ENCODE results near the gene HSBP1L1. TPM values are rescaled to one million over a fixed set of nuclear protein-coding genes. Genes with fewer than 3 reads are reported as not detected.

The HSBP1L1 gene
- total RNA-seq, 3 donors from 2014 or later: 24.6 to 42.1 (median 38.3) TPM

DNA sequence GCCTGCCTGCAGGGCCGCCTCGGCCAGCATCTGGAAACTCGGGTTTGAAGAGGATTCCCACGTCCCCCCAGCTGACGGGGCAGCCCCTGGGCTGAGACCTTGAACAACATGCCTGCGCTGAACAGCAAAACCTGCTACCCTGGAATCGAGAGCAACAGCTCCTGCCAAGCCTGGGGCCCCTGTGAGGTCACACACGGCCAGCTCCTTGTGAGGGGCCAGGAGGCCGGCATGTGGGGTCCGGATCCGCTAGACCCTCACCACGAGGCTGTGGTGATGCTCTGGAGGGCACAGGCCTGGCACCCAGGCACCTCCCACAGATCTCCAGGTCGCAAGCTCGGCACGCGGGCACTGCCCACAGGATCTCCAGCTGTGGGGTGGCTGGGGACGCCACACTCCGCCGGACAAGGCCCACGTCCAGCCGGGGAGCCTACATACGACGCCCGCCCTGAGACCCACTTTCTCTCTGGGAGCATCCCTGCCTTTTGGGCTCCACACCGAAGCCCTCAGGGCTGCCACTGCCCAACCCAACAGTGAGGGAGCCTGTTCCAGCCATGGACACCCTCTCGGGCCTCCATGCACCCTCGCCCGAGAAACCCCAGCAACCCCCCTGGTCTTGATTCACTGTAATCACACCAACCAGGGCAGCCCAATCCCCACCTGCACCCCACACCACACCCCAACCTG is 47.1 kb upstream of the HSBP1L1 start:
- intact Hi-C loops (cut with DNase I; ENCODE audit: low total_unique reads): no loop called here
- no peak overlapping the region for H3K27ac ChIP-seq
- H3K36me3 ChIP-seq: peaks cover 7% of the 10 kb centered on the region
- H3K4me3 ChIP-seq: no peak overlapping the region
- DNase-seq (ENCODE audit: low spot score in 2 of 2): peak in 1 of 2 donors; percentile 39
- H3K27me3 ChIP-seq: no peaks in the 10 kb centered on the region
- H3K4me1 ChIP-seq: no peaks in the 10 kb centered on the region
- TF ChIP-seq POLR2AphosphoS5 (IDR thresholded peaks at IDR 0.05): no peak
- TF ChIP-seq, protein P1, sequence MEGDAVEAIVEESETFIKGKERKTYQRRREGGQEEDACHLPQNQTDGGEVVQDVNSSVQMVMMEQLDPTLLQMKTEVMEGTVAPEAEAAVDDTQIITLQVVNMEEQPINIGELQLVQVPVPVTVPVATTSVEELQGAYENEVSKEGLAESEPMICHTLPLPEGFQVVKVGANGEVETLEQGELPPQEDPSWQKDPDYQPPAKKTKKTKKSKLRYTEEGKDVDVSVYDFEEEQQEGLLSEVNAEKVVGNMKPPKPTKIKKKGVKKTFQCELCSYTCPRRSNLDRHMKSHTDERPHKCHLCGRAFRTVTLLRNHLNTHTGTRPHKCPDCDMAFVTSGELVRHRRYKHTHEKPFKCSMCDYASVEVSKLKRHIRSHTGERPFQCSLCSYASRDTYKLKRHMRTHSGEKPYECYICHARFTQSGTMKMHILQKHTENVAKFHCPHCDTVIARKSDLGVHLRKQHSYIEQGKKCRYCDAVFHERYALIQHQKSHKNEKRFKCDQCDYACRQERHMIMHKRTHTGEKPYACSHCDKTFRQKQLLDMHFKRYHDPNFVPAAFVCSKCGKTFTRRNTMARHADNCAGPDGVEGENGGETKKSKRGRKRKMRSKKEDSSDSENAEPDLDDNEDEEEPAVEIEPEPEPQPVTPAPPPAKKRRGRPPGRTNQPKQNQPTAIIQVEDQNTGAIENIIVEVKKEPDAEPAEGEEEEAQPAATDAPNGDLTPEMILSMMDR (IDR thresholded peaks at IDR 0.05): no peak
- no peak for TF ChIP-seq POLR2A (IDR thresholded peaks at IDR 0.05)
- H3K9me3 ChIP-seq: no peaks in the 10 kb centered on the region

DNA sequence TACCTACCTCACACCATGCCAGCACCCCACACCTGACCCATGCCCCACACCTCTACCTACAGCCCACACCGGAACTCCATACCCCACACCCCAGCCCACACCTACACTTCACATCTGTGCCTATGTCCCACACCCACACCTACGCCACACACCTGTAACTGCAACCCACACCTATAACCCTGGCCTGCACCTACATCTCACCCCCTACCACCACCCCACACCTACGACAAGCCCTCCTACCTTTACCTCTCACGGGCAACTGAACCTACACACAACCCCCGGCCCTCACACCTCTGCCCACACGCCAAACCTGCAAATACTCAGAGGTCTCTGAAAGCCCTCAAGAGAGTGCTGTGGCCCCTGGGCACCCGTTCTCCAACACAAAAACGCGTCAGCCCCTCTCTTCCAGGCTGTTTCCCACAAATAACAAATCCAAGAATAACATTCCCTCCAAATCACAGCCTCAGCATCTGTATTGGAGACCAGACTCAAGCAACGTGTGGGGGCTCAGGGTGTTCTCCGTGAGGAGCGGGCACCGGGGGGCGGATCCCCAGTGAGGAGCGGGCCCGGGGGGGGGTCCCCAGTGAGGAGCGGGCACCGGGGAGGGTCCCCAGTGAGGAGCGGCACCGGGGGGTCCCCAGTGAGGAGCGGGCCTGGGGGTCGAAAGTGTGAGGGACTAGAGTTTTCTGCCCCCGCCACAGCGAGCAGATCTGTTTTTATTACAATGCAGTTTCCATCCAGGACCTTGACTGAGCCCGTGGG is 46.4 kb upstream of the HSBP1L1 start:
- intact Hi-C loops (cut with DNase I; ENCODE audit: low total_unique reads): no loop called here
- H3K36me3 ChIP-seq: peaks cover 7% of the 10 kb centered on the region
- DNase-seq (ENCODE audit: low spot score in 2 of 2): peak; percentile 14 to 20
- H3K4me3 ChIP-seq: no peak overlapping the region
- H3K9me3 ChIP-seq: no peaks in the 10 kb centered on the region
- no peaks in the 10 kb centered on the region for H3K27me3 ChIP-seq
- TF ChIP-seq, protein P1 (IDR thresholded peaks at IDR 0.05): no peak
- TF ChIP-seq POLR2AphosphoS5 (IDR thresholded peaks at IDR 0.05): no peak
- no peak for TF ChIP-seq POLR2A (IDR thresholded peaks at IDR 0.05)
- H3K4me1 ChIP-seq: no peaks in the 10 kb centered on the region
- no peak overlapping the region for H3K27ac ChIP-seq

DNA sequence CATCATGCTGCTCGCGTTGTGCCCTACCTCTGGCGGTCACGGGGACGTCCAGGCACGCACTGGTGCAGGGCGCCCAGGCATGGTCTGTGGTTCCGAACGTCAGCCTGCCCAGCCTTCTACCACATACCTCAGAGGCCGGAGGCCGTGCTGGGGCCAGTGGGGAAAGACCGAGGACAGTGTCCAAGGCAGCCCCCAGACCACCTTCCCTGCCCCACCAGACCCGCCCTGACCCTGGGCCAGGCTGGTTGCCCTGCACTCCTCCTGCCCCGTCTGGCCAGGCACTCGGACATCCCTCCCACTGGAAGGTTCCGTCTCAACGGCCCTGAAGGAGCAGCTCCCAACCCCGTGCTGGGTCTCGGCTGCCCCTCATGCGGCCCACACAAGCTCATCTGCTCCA is 45.8 kb upstream of the HSBP1L1 start:
- H3K36me3 ChIP-seq: peaks cover 7% of the 10 kb centered on the region
- no peaks in the 10 kb centered on the region for H3K9me3 ChIP-seq
- peak in 1 of 2 donors; percentile 14 for DNase-seq (ENCODE audit: low spot score in 2 of 2)
- intact Hi-C loops (cut with DNase I; ENCODE audit: low total_unique reads): no loop called here
- no peak overlapping the region for H3K27ac ChIP-seq
- H3K4me1 ChIP-seq: no peaks in the 10 kb centered on the region
- no peaks in the 10 kb centered on the region for H3K27me3 ChIP-seq
- no peak overlapping the region for H3K4me3 ChIP-seq
- TF ChIP-seq POLR2A (IDR thresholded peaks at IDR 0.05): no peak
- TF ChIP-seq, protein P1 (IDR thresholded peaks at IDR 0.05): no peak
- no peak for TF ChIP-seq POLR2AphosphoS5 (IDR thresholded peaks at IDR 0.05)

DNA sequence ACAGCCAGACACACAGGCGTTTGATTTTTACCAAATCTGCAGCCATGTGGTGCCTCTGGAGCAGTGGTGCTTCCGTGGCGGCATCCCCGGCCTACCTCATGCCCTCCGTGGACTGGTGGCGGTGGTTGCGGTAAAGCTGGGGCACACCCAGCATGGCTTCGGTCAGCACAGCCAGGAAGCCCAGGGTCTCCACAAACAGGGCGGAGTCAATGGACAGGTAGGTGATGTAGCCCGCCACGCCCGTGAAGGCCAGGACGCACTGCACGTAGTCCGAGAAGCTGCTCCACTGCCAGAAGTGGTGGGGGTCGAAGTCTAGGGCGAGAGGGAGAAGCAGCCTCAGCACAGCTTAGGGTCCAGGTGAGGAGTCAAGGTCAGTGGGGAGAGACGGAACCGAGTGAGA is 45.4 kb upstream of the HSBP1L1 start:
- Histone ChIP-seq H3K4me3 (no peak overlapping the region), H3K27me3 (no peaks in the 10 kb centered on the region), H3K27ac (no peak overlapping the region), H3K9me3 (no peaks in the 10 kb centered on the region), H3K36me3 (peaks cover 7% of the 10 kb centered on the region), H3K4me1 (no peaks in the 10 kb centered on the region)
- intact Hi-C loops (cut with DNase I; ENCODE audit: low total_unique reads): no loop called here
- TF ChIP-seq POLR2A (IDR thresholded peaks at IDR 0.05) (no peak), POLR2AphosphoS5 (IDR thresholded peaks at IDR 0.05) (no peak)
- TF ChIP-seq, protein P1 (IDR thresholded peaks at IDR 0.05): no peak
- DNase-seq (ENCODE audit: low spot score in 2 of 2): peak; percentile 16 to 51

Data from breast epithelium (tissue), 4 donors.